MM.1S (cell line): Measurements from ENCODE around the gene TNNC1.

Experiments used
- DNase-seq: peaks from one replicate; pipeline ENCODE4 v3.0.0-alpha.2; 2015
- H2AFZ ChIP-seq: fragments of 300-600 bp; sonication (generic); 2 replicates; pipeline ENCODE4 v1.6.0; 2016; ENCODE audit warnings: antibody characterized with exemption, low read length
- H3F3A ChIP-seq: fragments of 300-600 bp; sonication (generic); 2 replicates; pipeline ENCODE4 v1.6.1; 2016; ENCODE audit warnings: mild to moderate bottlenecking, antibody characterized with exemption, low read length, moderate library complexity, mixed read lengths; ENCODE audit not compliant: insufficient read depth
- H3K27ac ChIP-seq: fragments of 300-600 bp; sonication (generic); 2 replicates; pipeline ENCODE4 v1.5.1; 2016; ENCODE audit warnings: mild to moderate bottlenecking, low read length
- H3K27me3 ChIP-seq: fragments of 300-600 bp; sonication (generic); replicated peaks from 2 replicates; pipeline ENCODE4 v1.6.0; 2016; ENCODE audit warnings: low read length; ENCODE audit not compliant: insufficient read depth
- H3K36me3 ChIP-seq: fragments of 300-600 bp; sonication (generic); replicated peaks from 2 replicates; pipeline ENCODE4 v1.6.1; 2016; ENCODE audit warnings: mild to moderate bottlenecking, low read length, mixed read lengths; ENCODE audit not compliant: insufficient read depth
- H3K4me1 ChIP-seq: fragments of 300-600 bp; sonication (generic); 2 replicates; pipeline ENCODE4 v1.6.1; 2016; ENCODE audit warnings: low read length, mixed read lengths
- H3K4me2 ChIP-seq: fragments of 300-600 bp; sonication (generic); 2 replicates; pipeline ENCODE4 v1.6.0; 2016; ENCODE audit warnings: low read depth, low read length
- H3K4me3 ChIP-seq: fragments of 300-600 bp; sonication (generic); 2 replicates; pipeline ENCODE4 v1.5.1; 2016; ENCODE audit warnings: low read length, mixed read lengths
- H3K79me2 ChIP-seq: fragments of 300-600 bp; sonication (generic); 2 replicates; pipeline ENCODE4 v1.6.1; 2016; ENCODE audit warnings: mixed run types, low read length, mixed read lengths
- H3K9ac ChIP-seq: fragments of 300-600 bp; sonication (generic); 2 replicates; pipeline ENCODE4 v1.6.1; 2016; ENCODE audit warnings: low read length, mixed read lengths
- H3K9me2 ChIP-seq: fragments of 300-600 bp; sonication (generic); replicated peaks from 2 replicates; pipeline ENCODE4 v1.6.1; 2016; ENCODE audit warnings: mild to moderate bottlenecking, low read length, mixed read lengths; ENCODE audit not compliant: insufficient read depth
- H3K9me3 ChIP-seq: fragments of 300-600 bp; sonication (generic); replicated peaks from 2 replicates; pipeline ENCODE4 v1.6.1; 2016; ENCODE audit warnings: mild to moderate bottlenecking, low read length, mixed read lengths; ENCODE audit not compliant: insufficient read depth
- H4K20me1 ChIP-seq: fragments of 300-600 bp; sonication (generic); 2 replicates; pipeline ENCODE4 v1.6.1; 2016; ENCODE audit warnings: mild to moderate bottlenecking, low read length, moderate library complexity, mixed read lengths; ENCODE audit not compliant: insufficient read depth
- EZH2 ChIP-seq: fragments of 300-600 bp; sonication (generic); optimal IDR thresholded peaks from 2 replicates; pipeline ENCODE3; 2017; ENCODE audit warnings: low read depth, mild to moderate bottlenecking, antibody characterized with exemption, low read length, mixed read lengths
- EZH2phosphoT487 ChIP-seq: fragments of 300-600 bp; sonication (generic); IDR thresholded peaks from 2 replicates; pipeline ENCODE4 v1.6.1; 2018; ENCODE audit warnings: antibody characterized with exemption, low read length
- TF ChIP-seq, protein P1 (sequence below): fragments of 300-600 bp; sonication (generic); IDR thresholded peaks from 2 replicates; pipeline ENCODE4 v1.5.1; 2016; ENCODE audit warnings: antibody characterized with exemption, low read length, mixed read lengths

TNNC1 gene

GRCh38 chr3:52447512-52448355 lies 6.1 kb downstream of the TNNC1 start:
- Histone ChIP-seq H3K36me3 (no peaks in the 10 kb centered on the region), H3K9me2 (no peaks in the 10 kb centered on the region), H3K9ac (no peak overlapping the region), H4K20me1 (no peaks in the 10 kb centered on the region), H3K9me3 (no peaks in the 10 kb centered on the region), H3K4me2 (no peak overlapping the region), H2AFZ (no peak overlapping the region), H3K79me2 (no peaks in the 10 kb centered on the region), H3F3A (no peaks in the 10 kb centered on the region), H3K4me1 (peaks cover 5% of the 10 kb centered on the region), H3K4me3 (no peak overlapping the region), H3K27ac (no peak overlapping the region), H3K27me3 (no peaks in the 10 kb centered on the region)
- DNase-seq = no peak
- TF ChIP-seq, protein P1, sequence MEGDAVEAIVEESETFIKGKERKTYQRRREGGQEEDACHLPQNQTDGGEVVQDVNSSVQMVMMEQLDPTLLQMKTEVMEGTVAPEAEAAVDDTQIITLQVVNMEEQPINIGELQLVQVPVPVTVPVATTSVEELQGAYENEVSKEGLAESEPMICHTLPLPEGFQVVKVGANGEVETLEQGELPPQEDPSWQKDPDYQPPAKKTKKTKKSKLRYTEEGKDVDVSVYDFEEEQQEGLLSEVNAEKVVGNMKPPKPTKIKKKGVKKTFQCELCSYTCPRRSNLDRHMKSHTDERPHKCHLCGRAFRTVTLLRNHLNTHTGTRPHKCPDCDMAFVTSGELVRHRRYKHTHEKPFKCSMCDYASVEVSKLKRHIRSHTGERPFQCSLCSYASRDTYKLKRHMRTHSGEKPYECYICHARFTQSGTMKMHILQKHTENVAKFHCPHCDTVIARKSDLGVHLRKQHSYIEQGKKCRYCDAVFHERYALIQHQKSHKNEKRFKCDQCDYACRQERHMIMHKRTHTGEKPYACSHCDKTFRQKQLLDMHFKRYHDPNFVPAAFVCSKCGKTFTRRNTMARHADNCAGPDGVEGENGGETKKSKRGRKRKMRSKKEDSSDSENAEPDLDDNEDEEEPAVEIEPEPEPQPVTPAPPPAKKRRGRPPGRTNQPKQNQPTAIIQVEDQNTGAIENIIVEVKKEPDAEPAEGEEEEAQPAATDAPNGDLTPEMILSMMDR = no peak
- TF ChIP-seq EZH2 (no peak), EZH2phosphoT487 (no peak)

DNA sequence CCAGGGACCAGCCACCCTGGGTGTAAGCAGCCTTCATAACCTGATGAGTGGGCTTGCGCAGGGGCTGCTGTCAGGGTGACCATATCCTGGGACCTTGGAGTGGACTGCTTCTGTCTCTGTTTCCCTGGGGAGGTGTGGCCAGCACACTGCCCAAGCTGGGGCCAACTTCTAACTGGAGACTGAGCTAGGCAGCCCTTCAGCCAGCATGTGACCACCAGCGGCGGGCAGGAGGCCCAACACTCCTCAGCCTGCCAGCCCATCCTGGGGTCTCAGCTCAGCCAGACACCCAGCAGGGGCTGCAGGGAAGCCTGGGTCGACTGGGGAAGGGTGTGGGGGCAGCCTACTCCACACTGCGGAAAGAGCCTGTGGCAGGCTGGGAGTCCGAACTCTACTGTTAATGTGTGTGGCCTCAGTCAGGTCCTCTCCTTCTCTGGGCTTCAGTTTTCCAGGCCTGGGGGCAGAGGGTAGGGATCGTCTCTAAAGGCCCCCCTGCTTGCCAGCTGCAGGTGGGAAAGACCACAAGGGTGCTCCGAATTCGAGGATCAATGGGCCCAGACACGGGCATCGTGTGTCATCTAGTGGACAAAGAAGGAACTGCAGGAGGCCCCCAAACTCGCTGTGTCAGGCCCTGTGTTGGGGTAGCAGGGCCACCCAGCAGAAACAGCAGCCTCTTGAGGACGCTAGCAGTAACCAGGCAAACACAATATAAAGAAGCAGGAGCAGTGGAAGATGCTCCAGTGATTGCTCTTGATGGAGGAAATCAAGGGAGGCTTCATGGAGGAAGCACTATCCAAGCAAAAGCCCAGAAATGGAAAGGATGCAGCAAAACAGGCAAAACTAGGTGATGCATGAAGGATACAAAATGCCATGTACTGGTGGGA lies 7.0 kb downstream of the TNNC1 start:
- no peaks in the 10 kb centered on the region for H3F3A ChIP-seq
- H3K4me1 ChIP-seq = peaks cover 5% of the 10 kb centered on the region
- H4K20me1 ChIP-seq = no peaks in the 10 kb centered on the region
- H2AFZ ChIP-seq = no peak overlapping the region; the same call in 1 of the 2 replicates
- H3K9me2 ChIP-seq = no peaks in the 10 kb centered on the region
- H3K4me2 ChIP-seq = no peak overlapping the region
- H3K27ac ChIP-seq = no peak overlapping the region
- TF ChIP-seq EZH2phosphoT487 (no peak), EZH2 (no peak)
- TF ChIP-seq, protein P1 = peak; percentile 99
- H3K9me3 ChIP-seq = no peaks in the 10 kb centered on the region
- no peak overlapping the region for H3K9ac ChIP-seq
- no peak overlapping the region for H3K4me3 ChIP-seq
- no peaks in the 10 kb centered on the region for H3K36me3 ChIP-seq
- DNase-seq = peak; percentile 66
- H3K79me2 ChIP-seq = no peaks in the 10 kb centered on the region
- no peaks in the 10 kb centered on the region for H3K27me3 ChIP-seq

- no peaks in the 10 kb centered on the region for H3K79me2 ChIP-seq
- no peak overlapping the region for H3K4me3 ChIP-seq
- H3K4me2 ChIP-seq = no peak overlapping the region
- TF ChIP-seq EZH2 (no peak), EZH2phosphoT487 (no peak)
- TF ChIP-seq, protein P1 = no peak
- no peak for DNase-seq
- no peaks in the 10 kb centered on the region for H3K27me3 ChIP-seq
- no peaks in the 10 kb centered on the region for H3F3A ChIP-seq
- H3K36me3 ChIP-seq = no peaks in the 10 kb centered on the region
- no peaks in the 10 kb centered on the region for H3K9me2 ChIP-seq
- H3K27ac ChIP-seq = no peak overlapping the region
- no peak overlapping the region for H3K9ac ChIP-seq
- no peaks in the 10 kb centered on the region for H4K20me1 ChIP-seq
- no peaks in the 10 kb centered on the region for H3K9me3 ChIP-seq
- H3K4me1 ChIP-seq = peaks cover 5% of the 10 kb centered on the region
- H2AFZ ChIP-seq = no peak overlapping the region
These were observed 7.8 kb downstream of the TNNC1 start for GRCh38 chr3:52446042-52446441.
